Measurements from ENCODE around the gene PLEKHA3.

GRCh38 chr2:178527592-178527991 lies 47.3 kb downstream of the PLEKHA3 start:
- TF ChIP-seq POLR2A (IDR thresholded peaks at IDR 0.05; ENCODE audit: low read length) (no peak), GATA1 (IDR thresholded peaks at IDR 0.05; ENCODE audit: low read depth, low read length) (no peak)

All from erythroblast (primary cell).